Suprapubic skin (tissue), 4 donors: Measurements from ENCODE around the gene PCDHGB2.

ENCODE experiments used
- CTCF ChIP-seq, 2 donors: fragments of 200-600 bp in 1 of 2; fragments of 450-650 bp in 1 of 2; sonication (generic) in 1 of 2; IDR thresholded peaks; one replicate each; pipeline ENCODE4 v1.5.1; 2016 to 2019; ENCODE audit warnings: antibody characterized with exemption in 2 of 2, mild to moderate bottlenecking in 1 of 2, moderate library complexity in 1 of 2
- POLR2A ChIP-seq, 2 donors: fragments of 450-650 bp; IDR thresholded peaks; one replicate each; pipeline ENCODE4 v1.6.1; 2017; ENCODE audit warnings: antibody characterized with exemption in 2 of 2, mild to moderate bottlenecking in 2 of 2, moderate library complexity in 2 of 2
- POLR2AphosphoS5 ChIP-seq, 3 donors: sonication (generic); formaldehyde crosslinking; IDR thresholded peaks; one replicate each; pipeline ENCODE4 v1.6.1; 2017; ENCODE audit warnings: antibody characterized with exemption in 3 of 3

- TF ChIP-seq POLR2A (IDR thresholded peaks at IDR 0.05) (no peak), CTCF (IDR thresholded peaks at IDR 0.05) (no peak), POLR2AphosphoS5 (IDR thresholded peaks at IDR 0.05) (no peak)
These were observed 39.9 kb downstream of the PCDHGB2 start for GRCh38 chr5:141399555-141400258.
